ENCODE measurements around the gene POLG. TPM values are rescaled to one million over a fixed set of nuclear protein-coding genes. Genes with fewer than 3 reads are reported as not detected.

POLG gene
- polyA plus RNA-seq, 2 of the 4 experiments (the other 2 are of a cell fraction), result 24.1 to 50.2 TPM

DNA sequence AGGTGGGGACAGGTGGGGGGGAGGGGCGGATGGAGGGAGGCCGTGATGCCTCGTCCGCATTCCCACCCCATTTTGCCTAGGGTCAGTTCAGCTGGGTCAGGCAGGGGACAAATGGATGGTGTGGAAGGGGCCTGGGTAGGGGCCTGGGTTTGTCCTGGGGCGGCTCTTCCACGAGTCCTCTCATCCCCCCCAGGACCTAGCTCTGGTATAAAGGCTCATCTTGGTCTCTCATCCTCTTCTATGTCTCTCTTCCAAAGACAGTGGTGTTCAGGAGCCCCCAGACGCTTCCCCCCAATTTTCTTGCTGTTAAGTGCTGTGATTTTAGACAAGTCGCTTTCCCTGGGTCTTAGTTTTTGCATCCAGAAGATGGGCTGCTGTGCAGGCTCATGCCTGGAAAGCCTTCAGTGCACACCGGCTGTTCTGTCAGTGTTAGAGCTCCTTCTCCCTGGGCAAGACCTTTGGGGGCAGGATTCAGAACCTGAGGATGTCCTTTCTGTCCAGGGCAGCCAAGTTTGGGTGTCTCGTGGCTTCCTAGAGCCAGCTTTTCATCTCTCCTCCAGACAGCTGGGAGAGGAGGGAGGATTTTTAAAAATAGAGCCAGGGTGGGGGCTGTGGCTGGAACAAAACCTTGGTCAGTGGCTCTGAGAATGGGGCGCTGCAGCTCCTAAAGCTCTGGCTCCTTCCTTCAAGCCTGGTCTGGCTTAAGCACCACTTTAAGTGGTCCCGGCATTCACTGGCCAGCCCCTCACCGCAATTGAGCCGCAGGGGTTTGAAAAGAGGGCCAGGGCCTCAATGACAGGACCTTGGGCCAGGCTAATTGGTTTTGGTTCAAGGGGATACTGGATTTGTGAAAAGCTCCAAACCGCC is 37.7 kb upstream of the POLG start:
- Histone ChIP-seq H3K4me3 (peak overlapping the region; percentile 47; the same call in 1 of the 3 replicates), H3K4me1 (peaks cover 8% of the 10 kb centered on the region; the same call in 1 of the 3 replicates), H3K4me2 (peak overlapping the region; percentile 96), H3K9me3 (no peaks in the 10 kb centered on the region), H3K27ac (no peak overlapping the region)
- FAIRE-seq (no peak), DNase-seq (ENCODE audit: low read depth in 1 of 2, low spot score in 1 of 2) (no peak), ATAC-seq (no peak)
- CTCF ChIA-PET, result interaction anchor here (0.6 to 3.2 kb wide), 18 partner anchors 8 to 1271 kb away, joined by 3 to 68 read pairs (median 4); no protein-coding TSS in a partner anchor
- 70% methylated on average over 14 of the region's 15 CpGs for WGBS (ENCODE audit: missing lambda C conversion rate)
- POLR2A ChIA-PET, result no interaction called here
- TF ChIP-seq HOXA7 (CRISPR knock-in tag; IDR thresholded peaks at IDR 0.05) (no peak), EP300 (IDR thresholded peaks at IDR 0.05) (no peak), FOSL2 (IDR thresholded peaks at IDR 0.05) (no peak), FOSL2 (CRISPR knock-in tag; IDR thresholded peaks at IDR 0.05) (no peak), JUNB (IDR thresholded peaks at IDR 0.05) (no peak), NR3C1 (IDR thresholded peaks at IDR 0.05) (no peak), ZNF302 (CRISPR knock-in tag; IDR thresholded peaks at IDR 0.05) (no peak), FOSB (CRISPR knock-in tag; IDR thresholded peaks at IDR 0.05) (no peak), CEBPB (IDR thresholded peaks at IDR 0.05) (no peak), ESRRA (IDR thresholded peaks at IDR 0.05; ENCODE audit: borderline replicate concordance, low read length) (no peak), POLR2AphosphoS2 (conservative IDR thresholded peaks at IDR 0.05; ENCODE audit: low read length) (no peak), PHF8 (IDR thresholded peaks at IDR 0.05; ENCODE audit: borderline replicate concordance, low read depth) (no peak)
- TF ChIP-seq, protein P1, sequence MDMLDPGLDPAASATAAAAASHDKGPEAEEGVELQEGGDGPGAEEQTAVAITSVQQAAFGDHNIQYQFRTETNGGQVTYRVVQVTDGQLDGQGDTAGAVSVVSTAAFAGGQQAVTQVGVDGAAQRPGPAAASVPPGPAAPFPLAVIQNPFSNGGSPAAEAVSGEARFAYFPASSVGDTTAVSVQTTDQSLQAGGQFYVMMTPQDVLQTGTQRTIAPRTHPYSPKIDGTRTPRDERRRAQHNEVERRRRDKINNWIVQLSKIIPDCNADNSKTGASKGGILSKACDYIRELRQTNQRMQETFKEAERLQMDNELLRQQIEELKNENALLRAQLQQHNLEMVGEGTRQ (IDR thresholded peaks at IDR 0.05), result no peak
- TF ChIP-seq, protein P2, sequence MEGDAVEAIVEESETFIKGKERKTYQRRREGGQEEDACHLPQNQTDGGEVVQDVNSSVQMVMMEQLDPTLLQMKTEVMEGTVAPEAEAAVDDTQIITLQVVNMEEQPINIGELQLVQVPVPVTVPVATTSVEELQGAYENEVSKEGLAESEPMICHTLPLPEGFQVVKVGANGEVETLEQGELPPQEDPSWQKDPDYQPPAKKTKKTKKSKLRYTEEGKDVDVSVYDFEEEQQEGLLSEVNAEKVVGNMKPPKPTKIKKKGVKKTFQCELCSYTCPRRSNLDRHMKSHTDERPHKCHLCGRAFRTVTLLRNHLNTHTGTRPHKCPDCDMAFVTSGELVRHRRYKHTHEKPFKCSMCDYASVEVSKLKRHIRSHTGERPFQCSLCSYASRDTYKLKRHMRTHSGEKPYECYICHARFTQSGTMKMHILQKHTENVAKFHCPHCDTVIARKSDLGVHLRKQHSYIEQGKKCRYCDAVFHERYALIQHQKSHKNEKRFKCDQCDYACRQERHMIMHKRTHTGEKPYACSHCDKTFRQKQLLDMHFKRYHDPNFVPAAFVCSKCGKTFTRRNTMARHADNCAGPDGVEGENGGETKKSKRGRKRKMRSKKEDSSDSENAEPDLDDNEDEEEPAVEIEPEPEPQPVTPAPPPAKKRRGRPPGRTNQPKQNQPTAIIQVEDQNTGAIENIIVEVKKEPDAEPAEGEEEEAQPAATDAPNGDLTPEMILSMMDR (IDR thresholded peaks at IDR 0.05), result no peak
- TF ChIP-seq, protein P3, sequence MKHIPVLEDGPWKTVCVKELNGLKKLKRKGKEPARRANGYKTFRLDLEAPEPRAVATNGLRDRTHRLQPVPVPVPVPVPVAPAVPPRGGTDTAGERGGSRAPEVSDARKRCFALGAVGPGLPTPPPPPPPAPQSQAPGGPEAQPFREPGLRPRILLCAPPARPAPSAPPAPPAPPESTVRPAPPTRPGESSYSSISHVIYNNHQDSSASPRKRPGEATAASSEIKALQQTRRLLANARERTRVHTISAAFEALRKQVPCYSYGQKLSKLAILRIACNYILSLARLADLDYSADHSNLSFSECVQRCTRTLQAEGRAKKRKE (CRISPR knock-in tag; IDR thresholded peaks at IDR 0.05; ENCODE audit: low read depth), result no peak
- TF ChIP-seq, protein P4, sequence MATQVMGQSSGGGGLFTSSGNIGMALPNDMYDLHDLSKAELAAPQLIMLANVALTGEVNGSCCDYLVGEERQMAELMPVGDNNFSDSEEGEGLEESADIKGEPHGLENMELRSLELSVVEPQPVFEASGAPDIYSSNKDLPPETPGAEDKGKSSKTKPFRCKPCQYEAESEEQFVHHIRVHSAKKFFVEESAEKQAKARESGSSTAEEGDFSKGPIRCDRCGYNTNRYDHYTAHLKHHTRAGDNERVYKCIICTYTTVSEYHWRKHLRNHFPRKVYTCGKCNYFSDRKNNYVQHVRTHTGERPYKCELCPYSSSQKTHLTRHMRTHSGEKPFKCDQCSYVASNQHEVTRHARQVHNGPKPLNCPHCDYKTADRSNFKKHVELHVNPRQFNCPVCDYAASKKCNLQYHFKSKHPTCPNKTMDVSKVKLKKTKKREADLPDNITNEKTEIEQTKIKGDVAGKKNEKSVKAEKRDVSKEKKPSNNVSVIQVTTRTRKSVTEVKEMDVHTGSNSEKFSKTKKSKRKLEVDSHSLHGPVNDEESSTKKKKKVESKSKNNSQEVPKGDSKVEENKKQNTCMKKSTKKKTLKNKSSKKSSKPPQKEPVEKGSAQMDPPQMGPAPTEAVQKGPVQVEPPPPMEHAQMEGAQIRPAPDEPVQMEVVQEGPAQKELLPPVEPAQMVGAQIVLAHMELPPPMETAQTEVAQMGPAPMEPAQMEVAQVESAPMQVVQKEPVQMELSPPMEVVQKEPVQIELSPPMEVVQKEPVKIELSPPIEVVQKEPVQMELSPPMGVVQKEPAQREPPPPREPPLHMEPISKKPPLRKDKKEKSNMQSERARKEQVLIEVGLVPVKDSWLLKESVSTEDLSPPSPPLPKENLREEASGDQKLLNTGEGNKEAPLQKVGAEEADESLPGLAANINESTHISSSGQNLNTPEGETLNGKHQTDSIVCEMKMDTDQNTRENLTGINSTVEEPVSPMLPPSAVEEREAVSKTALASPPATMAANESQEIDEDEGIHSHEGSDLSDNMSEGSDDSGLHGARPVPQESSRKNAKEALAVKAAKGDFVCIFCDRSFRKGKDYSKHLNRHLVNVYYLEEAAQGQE (IDR thresholded peaks at IDR 0.05), result no peak
- TF ChIP-seq, protein P5, sequence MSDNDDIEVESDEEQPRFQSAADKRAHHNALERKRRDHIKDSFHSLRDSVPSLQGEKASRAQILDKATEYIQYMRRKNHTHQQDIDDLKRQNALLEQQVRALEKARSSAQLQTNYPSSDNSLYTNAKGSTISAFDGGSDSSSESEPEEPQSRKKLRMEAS (IDR thresholded peaks at IDR 0.05), result no peak
- TF ChIP-seq, protein P6, sequence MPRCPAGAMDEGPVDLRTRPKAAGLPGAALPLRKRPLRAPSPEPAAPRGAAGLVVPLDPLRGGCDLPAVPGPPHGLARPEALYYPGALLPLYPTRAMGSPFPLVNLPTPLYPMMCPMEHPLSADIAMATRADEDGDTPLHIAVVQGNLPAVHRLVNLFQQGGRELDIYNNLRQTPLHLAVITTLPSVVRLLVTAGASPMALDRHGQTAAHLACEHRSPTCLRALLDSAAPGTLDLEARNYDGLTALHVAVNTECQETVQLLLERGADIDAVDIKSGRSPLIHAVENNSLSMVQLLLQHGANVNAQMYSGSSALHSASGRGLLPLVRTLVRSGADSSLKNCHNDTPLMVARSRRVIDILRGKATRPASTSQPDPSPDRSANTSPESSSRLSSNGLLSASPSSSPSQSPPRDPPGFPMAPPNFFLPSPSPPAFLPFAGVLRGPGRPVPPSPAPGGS (IDR thresholded peaks at IDR 0.05), result no peak
- TF ChIP-seq, protein P7, sequence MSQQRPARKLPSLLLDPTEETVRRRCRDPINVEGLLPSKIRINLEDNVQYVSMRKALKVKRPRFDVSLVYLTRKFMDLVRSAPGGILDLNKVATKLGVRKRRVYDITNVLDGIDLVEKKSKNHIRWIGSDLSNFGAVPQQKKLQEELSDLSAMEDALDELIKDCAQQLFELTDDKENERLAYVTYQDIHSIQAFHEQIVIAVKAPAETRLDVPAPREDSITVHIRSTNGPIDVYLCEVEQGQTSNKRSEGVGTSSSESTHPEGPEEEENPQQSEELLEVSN (IDR thresholded peaks at IDR 0.05; ENCODE audit: borderline replicate concordance, low read depth), result no peak
